ENCODE data around the gene SBF2.

GRCh38 chr11:10022764-10023163 is 271.3 kb downstream of the SBF2 start:
- TF ChIP-seq CTCF (IDR thresholded peaks at IDR 0.05 in 4 of 5, conservative IDR thresholded peaks at IDR 0.05 in 1 of 5) (no peak), POLR2A (IDR thresholded peaks at IDR 0.05) (no peak)

Measured in gastrocnemius medialis (tissue), 4 donors.